ENCODE data around the gene CHST15. TPM values are rescaled to one million over a fixed set of nuclear protein-coding genes. Genes with fewer than 3 reads are reported as not detected.

Gene CHST15
- total RNA-seq, 1 donor from 2014 or later: 27.0 TPM

DNA sequence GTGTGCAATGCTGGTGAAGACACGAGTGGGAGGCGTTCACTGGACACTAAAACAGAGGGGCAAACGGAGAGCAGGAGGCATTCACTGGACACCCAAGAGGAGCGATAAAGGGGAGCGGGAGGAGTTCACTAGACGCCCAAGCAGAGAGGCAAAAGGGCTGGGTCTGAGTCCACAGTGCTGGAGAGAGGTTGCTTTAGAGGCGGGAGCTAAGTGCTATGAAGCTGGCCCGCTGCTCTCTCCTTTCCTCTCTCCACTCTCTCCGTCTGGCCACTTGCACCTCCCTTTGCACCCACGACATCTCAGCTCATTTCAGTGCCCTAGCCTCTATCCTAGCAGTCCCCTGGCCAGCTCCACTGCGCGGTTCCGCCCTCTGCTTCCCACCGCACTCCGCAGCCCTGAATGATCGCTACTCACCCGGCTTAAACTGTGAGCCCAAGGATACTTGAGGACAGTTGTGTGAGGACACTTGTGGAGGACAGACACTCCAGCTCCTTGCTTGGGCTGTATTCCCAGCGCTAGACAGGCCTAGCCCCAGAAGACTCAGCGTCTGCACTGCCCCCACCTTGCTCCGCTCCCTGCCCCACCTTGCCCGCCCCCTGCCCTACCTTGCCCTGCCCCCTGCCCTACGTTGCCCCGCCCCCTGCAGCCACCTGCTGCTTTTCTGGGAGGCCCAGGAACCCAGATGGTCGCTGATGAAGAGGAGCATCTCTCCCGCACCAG, 123.0 kb downstream of the CHST15 start:
- intact Hi-C loops (cut with DNase I): no loop called here

DNA sequence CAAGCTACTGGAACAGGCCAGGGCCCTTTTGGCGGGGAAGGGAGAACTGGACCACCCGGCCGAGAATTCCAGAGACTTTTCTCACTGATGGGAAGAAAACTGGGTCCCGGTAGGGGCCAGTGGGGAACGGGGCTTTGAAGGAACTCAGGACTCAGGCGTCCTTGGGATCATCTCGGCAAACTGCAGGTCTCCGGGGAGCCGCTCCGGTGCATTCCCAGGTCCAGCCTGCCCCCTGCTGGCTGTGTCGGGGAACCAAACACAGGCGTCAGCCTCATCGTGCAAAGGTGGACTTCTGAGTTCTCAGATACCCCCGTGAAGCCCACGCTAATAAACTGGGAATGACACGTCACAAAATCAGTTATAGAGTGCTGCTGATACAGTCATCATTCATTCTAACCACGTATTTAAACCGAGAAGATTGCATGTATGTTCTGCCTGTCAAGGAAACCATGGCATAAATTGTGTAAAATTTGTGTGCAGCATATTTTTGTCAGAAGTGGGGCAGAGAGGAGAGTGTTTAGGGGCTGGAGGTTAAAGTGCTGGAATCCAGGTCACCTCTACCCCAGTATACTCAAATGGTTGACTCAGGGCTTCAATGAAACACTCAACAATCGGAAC, 125.7 kb downstream of the CHST15 start:
- intact Hi-C loops (cut with DNase I): loop anchor here (2.0 to 10.0 kb wide), 2 partner anchors 83 to 385 kb away; no protein-coding TSS in a partner anchor
- Histone ChIP-seq H3K27me3 (no peaks in the 10 kb centered on the region), H3K36me3 (no peaks in the 10 kb centered on the region), H3K27ac (no peak overlapping the region), H3K4me3 (no peak overlapping the region), H3K4me1 (peaks cover 14% of the 10 kb centered on the region), H3K9me3 (no peaks in the 10 kb centered on the region)
- TF ChIP-seq POLR2AphosphoS5 (IDR thresholded peaks at IDR 0.05; ENCODE audit: insufficient read depth in 1 of 2, low read depth in 1 of 2): no peak
- TF ChIP-seq, protein P1, sequence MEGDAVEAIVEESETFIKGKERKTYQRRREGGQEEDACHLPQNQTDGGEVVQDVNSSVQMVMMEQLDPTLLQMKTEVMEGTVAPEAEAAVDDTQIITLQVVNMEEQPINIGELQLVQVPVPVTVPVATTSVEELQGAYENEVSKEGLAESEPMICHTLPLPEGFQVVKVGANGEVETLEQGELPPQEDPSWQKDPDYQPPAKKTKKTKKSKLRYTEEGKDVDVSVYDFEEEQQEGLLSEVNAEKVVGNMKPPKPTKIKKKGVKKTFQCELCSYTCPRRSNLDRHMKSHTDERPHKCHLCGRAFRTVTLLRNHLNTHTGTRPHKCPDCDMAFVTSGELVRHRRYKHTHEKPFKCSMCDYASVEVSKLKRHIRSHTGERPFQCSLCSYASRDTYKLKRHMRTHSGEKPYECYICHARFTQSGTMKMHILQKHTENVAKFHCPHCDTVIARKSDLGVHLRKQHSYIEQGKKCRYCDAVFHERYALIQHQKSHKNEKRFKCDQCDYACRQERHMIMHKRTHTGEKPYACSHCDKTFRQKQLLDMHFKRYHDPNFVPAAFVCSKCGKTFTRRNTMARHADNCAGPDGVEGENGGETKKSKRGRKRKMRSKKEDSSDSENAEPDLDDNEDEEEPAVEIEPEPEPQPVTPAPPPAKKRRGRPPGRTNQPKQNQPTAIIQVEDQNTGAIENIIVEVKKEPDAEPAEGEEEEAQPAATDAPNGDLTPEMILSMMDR (IDR thresholded peaks at IDR 0.05): peak; percentile 72 to 89 (median 83)
- DNase-seq (ENCODE audit: extremely low spot score in 2 of 2): no peak

More for the DNA sequence above, 123.0 kb downstream of the CHST15 start:
- Histone ChIP-seq H3K4me1 (peaks cover 8% of the 10 kb centered on the region), H3K27ac (no peak overlapping the region), H3K4me3 (no peak overlapping the region), H3K36me3 (no peaks in the 10 kb centered on the region), H3K9me3 (no peaks in the 10 kb centered on the region), H3K27me3 (no peaks in the 10 kb centered on the region)
- TF ChIP-seq, protein P1 (IDR thresholded peaks at IDR 0.05): no peak
- TF ChIP-seq POLR2AphosphoS5 (IDR thresholded peaks at IDR 0.05; ENCODE audit: insufficient read depth in 1 of 2, low read depth in 1 of 2) (no peak), POLR2A (IDR thresholded peaks at IDR 0.05) (no peak)
- DNase-seq (ENCODE audit: extremely low spot score in 2 of 2): no peak

DNA sequence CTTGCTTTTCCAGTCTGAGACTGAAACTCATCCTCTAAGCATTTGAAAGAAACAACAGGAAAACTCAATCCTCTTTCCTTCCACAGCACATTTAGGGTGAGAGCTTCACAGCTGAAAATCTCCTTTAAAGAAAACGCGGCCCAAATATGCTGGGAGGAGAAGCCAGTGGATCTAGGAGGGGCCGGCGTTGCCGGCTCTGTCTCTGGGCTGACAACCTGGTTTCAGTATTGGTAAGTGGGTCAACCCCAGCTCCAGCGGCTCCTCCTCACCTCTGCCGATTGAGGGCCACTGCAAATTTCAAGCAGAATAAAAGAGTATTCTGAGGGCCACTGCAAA, 126.5 kb downstream of the CHST15 start:
- H3K36me3 ChIP-seq: no peaks in the 10 kb centered on the region
- TF ChIP-seq, protein P1 (IDR thresholded peaks at IDR 0.05): no peak
- TF ChIP-seq POLR2AphosphoS5 (IDR thresholded peaks at IDR 0.05; ENCODE audit: insufficient read depth in 1 of 2, low read depth in 1 of 2) (no peak), POLR2A (IDR thresholded peaks at IDR 0.05) (no peak)
- intact Hi-C loops (cut with DNase I): loop anchor here (2.0 to 10.0 kb wide), 2 partner anchors 82 to 384 kb away; no protein-coding TSS in a partner anchor
- H3K27ac ChIP-seq: no peak overlapping the region
- H3K4me1 ChIP-seq: peaks cover 17% of the 10 kb centered on the region
- no peaks in the 10 kb centered on the region for H3K27me3 ChIP-seq
- DNase-seq (ENCODE audit: extremely low spot score in 2 of 2): no peak
- no peaks in the 10 kb centered on the region for H3K9me3 ChIP-seq
- no peak overlapping the region for H3K4me3 ChIP-seq

DNA sequence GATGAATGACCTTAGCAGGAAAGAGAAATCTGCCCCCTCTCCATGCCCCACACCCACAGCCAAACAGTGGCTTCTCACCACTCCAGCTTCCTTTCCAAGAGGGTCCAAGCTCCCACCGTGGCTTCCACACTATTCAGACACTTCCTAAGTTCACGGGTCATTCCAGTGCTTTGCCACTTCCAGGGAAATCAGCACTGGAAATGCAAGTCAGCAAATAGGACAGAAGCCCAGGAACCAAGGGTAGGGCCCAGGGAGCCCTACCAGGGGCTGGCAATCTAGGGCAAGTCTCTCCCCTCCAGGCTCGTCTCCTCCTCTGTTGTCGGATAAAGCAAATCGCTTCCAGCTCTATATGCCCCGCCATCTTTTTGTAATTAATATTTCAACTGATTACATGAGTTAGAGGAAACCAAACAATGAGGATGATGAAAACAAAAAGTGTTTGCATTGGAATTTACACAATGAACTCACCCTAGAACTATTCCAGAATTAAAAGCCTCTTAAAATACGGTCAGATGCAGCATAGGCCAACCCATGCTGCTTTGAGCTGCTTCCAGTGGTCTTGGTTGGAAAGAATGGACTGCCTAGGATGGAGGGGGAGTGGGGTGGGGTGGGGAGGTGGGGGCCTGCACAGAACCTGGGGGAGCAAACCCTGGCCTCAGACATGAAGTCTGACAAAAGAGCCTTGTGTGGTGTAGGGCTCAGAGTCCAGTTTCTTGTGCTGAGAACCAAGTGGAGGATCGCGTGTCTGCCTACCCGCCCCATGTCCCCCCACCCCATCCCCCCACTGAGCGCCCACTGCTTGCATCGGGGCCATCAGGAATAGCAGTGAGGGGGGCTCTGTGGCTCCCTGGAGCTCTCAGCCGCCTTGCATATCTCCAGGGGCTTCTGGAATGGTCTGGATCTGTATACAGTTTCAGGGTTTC, 127.2 kb downstream of the CHST15 start:
- Histone ChIP-seq H3K9me3 (no peaks in the 10 kb centered on the region), H3K36me3 (no peaks in the 10 kb centered on the region), H3K27ac (no peak overlapping the region), H3K4me3 (no peak overlapping the region), H3K27me3 (no peaks in the 10 kb centered on the region), H3K4me1 (peaks cover 17% of the 10 kb centered on the region)
- intact Hi-C loops (cut with DNase I): loop anchor here (2.0 to 10.0 kb wide), 2 partner anchors 81 to 383 kb away; no protein-coding TSS in a partner anchor
- no peak for DNase-seq (ENCODE audit: extremely low spot score in 2 of 2)
- TF ChIP-seq, protein P1 (IDR thresholded peaks at IDR 0.05): no peak
- no peak for TF ChIP-seq POLR2AphosphoS5 (IDR thresholded peaks at IDR 0.05; ENCODE audit: insufficient read depth in 1 of 2, low read depth in 1 of 2)
- TF ChIP-seq POLR2A (IDR thresholded peaks at IDR 0.05): no peak

Measured in vagina (tissue), 2 donors.